ENCODE data around the gene CRLF1.

DNA sequence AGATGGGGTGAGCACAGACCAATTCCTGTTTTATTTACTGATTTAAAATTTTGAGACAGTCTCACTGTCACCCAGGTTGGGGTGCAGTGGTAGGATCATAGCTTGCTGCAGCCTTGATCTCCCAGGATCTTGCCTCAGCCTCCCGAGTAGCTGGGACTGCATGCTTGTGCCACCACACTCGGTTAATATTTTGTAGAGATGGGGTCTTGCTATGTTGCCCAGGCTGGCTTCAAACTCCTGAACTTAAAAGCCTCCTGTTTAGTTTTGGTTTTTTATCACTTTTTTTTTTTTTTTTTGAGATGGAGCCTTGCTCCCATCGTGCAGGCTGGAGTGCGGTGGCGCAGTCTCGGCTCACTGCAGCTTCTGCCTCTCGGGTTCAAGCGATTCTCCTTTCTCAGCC, 30.2 kb downstream of the CRLF1 start:
- TF ChIP-seq CTCF (conservative IDR thresholded peaks at IDR 0.05 in 1 of 2, IDR thresholded peaks at IDR 0.05 in 1 of 2; ENCODE audit: extremely low read depth in 1 of 2, insufficient read depth in 1 of 2, low read depth in 1 of 2, low read length in 2 of 2) (no peak), EZH2 (IDR thresholded peaks at IDR 0.05; ENCODE audit: borderline replicate concordance, low read length) (no peak)
